Colonic mucosa (tissue), 4 donors: ENCODE results near the gene RNF149. TPM values are rescaled to one million over a fixed set of nuclear protein-coding genes. Genes with fewer than 3 reads are reported as not detected.
"Not testable (repeated sequence)": the region's sequence is repeated elsewhere in the genome, so short reads cannot be mapped to it uniquely, and the experiment has no call there.

Experiments
- DNase-seq: peaks from one replicate; pipeline ENCODE4 v3.0.0-alpha.2; 2020
- H3K27ac ChIP-seq: fragments of 200-600 bp; one replicate; pipeline ENCODE4 v1.8.0; 2021
- H3K27me3 ChIP-seq: fragments of 200-600 bp; one replicate; pipeline ENCODE4 v1.8.0; 2021
- H3K36me3 ChIP-seq: fragments of 200-600 bp; one replicate; pipeline ENCODE4 v1.8.0; 2021
- H3K4me1 ChIP-seq: fragments of 200-600 bp; one replicate; pipeline ENCODE4 v1.8.0; 2021; ENCODE audit warnings: mild to moderate bottlenecking
- H3K4me3 ChIP-seq: fragments of 200-600 bp; one replicate; pipeline ENCODE4 v1.8.0; 2021
- H3K9ac ChIP-seq, 2 donors: one replicate each; pipeline ENCODE4 v1.7.0; 2013; ENCODE audit warnings: control low read depth in 2 of 2, low read depth in 2 of 2, low read length in 2 of 2
- H3K9me3 ChIP-seq: fragments of 200-600 bp; one replicate; pipeline ENCODE4 v1.8.0; 2021
- CTCF ChIP-seq: fragments of 200-600 bp; IDR thresholded peaks from one replicate; pipeline ENCODE4 v1.8.0; 2022; ENCODE audit warnings: antibody characterized with exemption, mild to moderate bottlenecking
- intact Hi-C: fragments of 100-400 bp; cut with DNase I; formaldehyde crosslinking; loops from one replicate; pipeline ENCODE4 v1.14.1; 2022
- total RNA-seq, 2 donors: library from RNA; stranded (reverse); fragmentation: NEBNext Ultra II Directional in 1 of 2; extraction: Animal tissue kit (Norgen Biotek cat#: 25700) in 1 of 2; gene quantifications; one replicate each; pipeline ENCODE4 v1.2.1, GENCODE V29; 2021
- donor health status: healthy.
- donor health status: DM: no; HTN: no; CAD: no.
- donor health status: DM: no; HTN: no; CAD: no.

The RNF149 gene
- total RNA-seq, 2 donors from 2014 or later = 39.6 to 54.8 TPM

- Histone ChIP-seq H3K27me3 (no peaks in the 10 kb centered on the region), H3K27ac (no peak overlapping the region), H3K9ac (no peak overlapping the region), H3K4me1 (no peaks in the 10 kb centered on the region), H3K36me3 (no peaks in the 10 kb centered on the region), H3K4me3 (no peak overlapping the region), H3K9me3 (no peaks in the 10 kb centered on the region)
- TF ChIP-seq CTCF = no peak
- intact Hi-C loops = no loop called here
- DNase-seq = no peak
Observed at GRCh38 chr2:101354420-101355311, 46.2 kb upstream of the RNF149 start.

DNA sequence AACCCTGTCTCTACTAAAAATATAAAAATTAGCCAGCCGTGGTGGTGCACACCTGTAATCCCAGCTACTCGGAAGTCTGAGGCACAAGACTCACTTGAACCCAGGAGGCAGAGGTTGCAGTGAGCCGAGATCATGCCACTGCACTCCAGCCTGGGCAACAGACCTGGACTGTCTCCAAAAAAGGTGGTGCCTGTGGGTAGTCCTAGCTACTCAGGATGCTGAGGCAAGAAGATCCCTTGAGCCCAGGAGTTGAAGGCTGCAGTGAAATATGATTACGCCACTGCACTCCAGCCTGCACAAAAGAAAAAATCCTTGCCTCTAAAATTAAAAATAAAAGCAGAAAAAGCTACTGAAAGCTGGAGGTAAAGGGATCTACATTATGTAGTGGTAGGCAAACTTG lies 44.1 kb upstream of the RNF149 start:
- H3K4me1 ChIP-seq, intact Hi-C loops, H3K4me3 ChIP-seq, H3K27me3 ChIP-seq, H3K27ac ChIP-seq, H3K9me3 ChIP-seq, DNase-seq, H3K9ac ChIP-seq, H3K36me3 ChIP-seq: not testable (repeated sequence)

- Histone ChIP-seq H3K4me3 (no peak overlapping the region), H3K36me3 (no peaks in the 10 kb centered on the region)
- intact Hi-C loops = no loop called here
Observed at GRCh38 chr2:101351207-101351606, 42.7 kb upstream of the RNF149 start.

GRCh38 chr2:101349893-101350662 lies 41.6 kb upstream of the RNF149 start:
- DNase-seq = no peak
- Histone ChIP-seq H3K27me3 (no peaks in the 10 kb centered on the region), H3K9ac (no peak overlapping the region), H3K36me3 (no peaks in the 10 kb centered on the region), H3K9me3 (no peaks in the 10 kb centered on the region), H3K4me1 (no peaks in the 10 kb centered on the region), H3K27ac (no peak overlapping the region), H3K4me3 (no peak overlapping the region)
- TF ChIP-seq CTCF = no peak
- intact Hi-C loops = no loop called here

More at GRCh38 chr2:101351207-101351606, 42.7 kb upstream of the RNF149 start:
- no peaks in the 10 kb centered on the region for H3K9me3 ChIP-seq
- H3K27ac ChIP-seq = no peak overlapping the region
- H3K9ac ChIP-seq = no peak overlapping the region
- H3K27me3 ChIP-seq = no peaks in the 10 kb centered on the region
- H3K4me1 ChIP-seq = no peaks in the 10 kb centered on the region
- TF ChIP-seq CTCF = no peak
- no peak for DNase-seq

DNA sequence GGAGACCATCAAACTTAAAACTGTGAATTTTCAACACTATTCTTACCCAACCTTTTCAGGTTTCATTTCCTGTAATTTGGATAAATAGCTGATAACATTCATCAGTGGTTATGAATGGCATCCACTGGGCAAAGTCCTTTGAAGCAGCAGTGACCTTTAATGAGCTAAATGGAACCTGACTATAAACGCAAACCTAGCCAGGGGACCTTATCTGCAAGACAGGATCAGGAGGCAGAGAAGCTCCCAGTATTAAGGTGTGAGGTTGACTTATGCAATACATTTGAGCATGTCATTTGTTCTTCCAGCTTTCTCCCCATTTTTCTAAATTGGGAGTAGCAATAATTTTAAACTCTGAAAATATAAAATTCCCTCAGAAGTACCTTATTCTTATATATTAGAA lies 40.4 kb upstream of the RNF149 start:
- H3K36me3 ChIP-seq = no peaks in the 10 kb centered on the region
- no peak for DNase-seq
- no peaks in the 10 kb centered on the region for H3K27me3 ChIP-seq
- H3K4me3 ChIP-seq = no peak overlapping the region
- intact Hi-C loops = no loop called here
- H3K9ac ChIP-seq = no peak overlapping the region
- H3K4me1 ChIP-seq = no peaks in the 10 kb centered on the region
- no peaks in the 10 kb centered on the region for H3K9me3 ChIP-seq
- no peak overlapping the region for H3K27ac ChIP-seq
- TF ChIP-seq CTCF = no peak
